Psoas muscle (tissue), 8 donors: ENCODE data around the gene GALNT9. TPM values are rescaled to one million over a fixed set of nuclear protein-coding genes. Genes with fewer than 3 reads are reported as not detected.
"Not testable (repeated sequence)": the region's sequence is repeated elsewhere in the genome, so short reads cannot be mapped to it uniquely, and the experiment has no call there.

Experiments
- ATAC-seq, 4 donors: fragments of 200-7000 bp; cut with Tn5 transposase; one replicate each; pipeline ENCODE4 v1.9.1; 2020; ENCODE audit warnings: moderate library complexity in 3 of 4, mild to moderate bottlenecking in 2 of 4
- DNase-seq, 2 donors: peaks; one replicate each; pipeline ENCODE4 v3.0.0-alpha.2; 2020
- H3K27ac ChIP-seq: fragments of 200-600 bp; one replicate; pipeline ENCODE4 v1.8.0; 2022
- H3K27me3 ChIP-seq, 3 donors: fragments of 200-600 bp in 1 of 3; one replicate each; pipeline versions ENCODE4 v1.6.1 to v1.8.0; 2013 to 2022; ENCODE audit warnings: low read length in 2 of 3, mild to moderate bottlenecking in 2 of 3, moderate library complexity in 1 of 3; ENCODE audit not compliant: insufficient read depth in 3 of 3
- H3K36me3 ChIP-seq, 2 donors: fragments of 200-600 bp in 1 of 2; one replicate each; pipeline versions ENCODE4 v1.6.1 to v1.8.0; 2013 to 2022; ENCODE audit warnings: low read depth in 1 of 2, mild to moderate bottlenecking in 1 of 2, moderate library complexity in 1 of 2; ENCODE audit not compliant: insufficient read depth in 1 of 2
- H3K4me1 ChIP-seq: fragments of 200-600 bp; one replicate; pipeline ENCODE4 v1.8.0; 2022
- H3K4me3 ChIP-seq: fragments of 200-600 bp; one replicate; pipeline ENCODE4 v1.8.0; 2022; ENCODE audit warnings: mild to moderate bottlenecking
- H3K9me3 ChIP-seq: fragments of 200-600 bp; one replicate; pipeline ENCODE4 v1.8.0; 2022
- CTCF ChIP-seq: fragments of 200-600 bp; IDR thresholded peaks from one replicate; pipeline ENCODE4 v1.8.0; 2022; ENCODE audit warnings: antibody characterized with exemption
- WGBS, 3 donors: extraction: QIAGEN DNeasy Blood & Tissue Kit; methylation state at CpG; one replicate each; pipeline versions ENCODE4 v1.1.6 to v1.1.7; 2013; 5-methylcytosine and 5-hydroxymethylcytosine counted together
- intact Hi-C, 2 donors: fragments of 100-400 bp; cut with DNase I; formaldehyde crosslinking; loops; one replicate each; pipeline versions ENCODE4 v1.11.0 to v1.14.2; 2022
- long read RNA-seq, 2 donors: library from polyadenylated mRNA; unstranded; transcript quantifications; one replicate each; pipeline ENCODE4 v2.0.0, GENCODE V29; 2021
- polyA plus RNA-seq, 3 donors: library from polyadenylated mRNA; stranded (reverse); fragments of 200-250 nt; gene quantifications; one replicate each; pipeline ENCODE4 v1.2.3, GENCODE V29; 2013
- total RNA-seq, 4 donors: library from RNA; stranded (reverse); fragmentation: NEBNext Ultra II Directional in 2 of 4; extraction: Animal tissue kit (Norgen Biotek cat#: 25700) in 2 of 4; gene quantifications; one replicate each; pipeline versions ENCODE4 v1.2.1 to v1.2.4, GENCODE V29; 2021 to 2023
- donor health status: healthy with polysubstance abuse.
- donor health status: DM: no; HTN: no; CAD: no; lungs with moderate emphysema.
- donor health status: Bipolar disorder and iron deficiency.
- donor health status: healthy.
- donor health status: DM: yes; HTN: yes; CAD: no.
- donor health status: DM: no; HTN: no; CAD: no.
- donor health status: DM: no; HTN: no; CAD: no.
- donor health status: DM: yes; HTN: yes; CAD: no.

The GALNT9 gene
- not detected for total RNA-seq
- polyA plus RNA-seq = under 1 TPM; 0.01 to 0.21 (median 0.08) TPM
- long read RNA-seq, donor 1 = 0 reads
- long read RNA-seq, donor 2 = 0 reads

GRCh38 chr12:132329036-132329719 lies at the start of gene GALNT9:
Gene GALNT9, minus strand, starts transcription at chr12:132329589. Its CDS starts 386 bp downstream, at chr12:132329203.
- intact Hi-C loops = no loop called here
- 2 to 5% (median 4%) methylated on average over 25 to 76 of the region's 86 CpGs for WGBS, 3 donors
- Histone ChIP-seq H3K4me3 (no peak within 1 kb of the TSS), H3K27me3 (peaks cover 0 to 78% (median 29%) of the 10 kb centered on the region in 3 donors), H3K36me3 (no peaks in the 10 kb centered on the region), H3K27ac (no peak within 1 kb of the TSS), H3K4me1 (no peaks in the 10 kb centered on the region), H3K9me3 (no peaks in the 10 kb centered on the region)
- DNase-seq (no peak), ATAC-seq (no peak)
- TF ChIP-seq CTCF = no peak

- H3K9me3 ChIP-seq, H3K36me3 ChIP-seq, H3K4me3 ChIP-seq, H3K4me1 ChIP-seq, ATAC-seq, H3K27ac ChIP-seq, DNase-seq, intact Hi-C loops: not testable (repeated sequence)
- peaks cover 0 to 57% (median 15%) of the 10 kb centered on the region in 3 donors for H3K27me3 ChIP-seq
- 70 to 85% (median 74%) methylated on average over 6 of the region's 6 CpGs for WGBS, 3 donors
These were observed 49.7 kb upstream of the GALNT9 start for GRCh38 chr12:132379057-132379456.

GRCh38 chr12:132377147-132377546 lies 47.8 kb upstream of the GALNT9 start:
- intact Hi-C loops = no loop called here

GRCh38 chr12:132376464-132376830 lies 47.1 kb upstream of the GALNT9 start:
- intact Hi-C loops = no loop called here
- H3K27ac ChIP-seq = no peak overlapping the region
- ATAC-seq (no peak), DNase-seq (no peak)
- WGBS, 3 donors = 52 to 61% (median 54%) methylated on average over 10 of the region's 10 CpGs
- H3K36me3 ChIP-seq = no peaks in the 10 kb centered on the region
- no peaks in the 10 kb centered on the region for H3K4me1 ChIP-seq
- peaks cover 0 to 63% (median 18%) of the 10 kb centered on the region in 3 donors for H3K27me3 ChIP-seq
- H3K4me3 ChIP-seq = no peak overlapping the region
- TF ChIP-seq CTCF = no peak
- peaks cover 2% of the 10 kb centered on the region for H3K9me3 ChIP-seq

More at GRCh38 chr12:132377147-132377546, 47.8 kb upstream of the GALNT9 start:
- WGBS, 3 donors = 38 to 52% (median 46%) methylated on average over 2 of the region's 2 CpGs
- TF ChIP-seq CTCF = no peak
- DNase-seq (no peak), ATAC-seq (no peak)
- H3K4me1 ChIP-seq = no peaks in the 10 kb centered on the region
- H3K4me3 ChIP-seq = no peak overlapping the region
- H3K9me3 ChIP-seq = no peaks in the 10 kb centered on the region
- no peak overlapping the region for H3K27ac ChIP-seq
- H3K27me3 ChIP-seq = peaks cover 0 to 63% (median 18%) of the 10 kb centered on the region in 3 donors
- H3K36me3 ChIP-seq = no peaks in the 10 kb centered on the region

- intact Hi-C loops = no loop called here
- Histone ChIP-seq H3K27ac (no peak overlapping the region), H3K9me3 (peaks cover 7% of the 10 kb centered on the region), H3K4me1 (no peaks in the 10 kb centered on the region), H3K36me3 (no peaks in the 10 kb centered on the region), H3K4me3 (no peak overlapping the region), H3K27me3 (peaks cover 0 to 64% (median 18%) of the 10 kb centered on the region in 3 donors)
- no peak for TF ChIP-seq CTCF
- no peak for ATAC-seq
- DNase-seq = no peak
- 23 to 32% (median 27%) methylated on average over 22 of the region's 22 CpGs for WGBS, 3 donors
These were observed 46.5 kb upstream of the GALNT9 start for GRCh38 chr12:132375747-132376463.
